Lower leg skin (tissue), 4 donors: ENCODE results near the gene CCDC88C. TPM values are rescaled to one million over a fixed set of nuclear protein-coding genes. Genes with fewer than 3 reads are reported as not detected.

Experiments
- DNase-seq, 2 donors: peaks; one replicate each; pipeline ENCODE4 v3.0.0-alpha.2; 2019; ENCODE audit warnings: low spot score in 2 of 2
- H3K4me3 ChIP-seq: fragments of 200-600 bp; sonication (generic); 2 replicates; pipeline ENCODE4 v1.5.1; 2017; ENCODE audit warnings: mild to moderate bottlenecking, low read depth; ENCODE audit not compliant: poor library complexity, severe bottlenecking
- POLR2A ChIP-seq, 2 donors: fragments of 450-650 bp; IDR thresholded peaks; one replicate each; pipeline ENCODE4 v1.6.1; 2016 to 2017; ENCODE audit warnings: antibody characterized with exemption in 2 of 2, mild to moderate bottlenecking in 1 of 2, moderate library complexity in 1 of 2
- WGBS, 2 donors: methylation state at CpG; one replicate each; pipeline ENCODE4 v1.1.5; 2018; 5-methylcytosine and 5-hydroxymethylcytosine counted together
- intact Hi-C: fragments of 100-400 bp; cut with DNase I; formaldehyde crosslinking; loops from one replicate; pipeline ENCODE4 v1.15.0; 2023; ENCODE audit warnings: low total_unique reads
- total RNA-seq, 4 donors: library from RNA; depleted of rRNA; stranded (reverse); fragments of >200 nt; gene quantifications; one replicate each; pipeline ENCODE4 v1.1.0, GENCODE V29; 2016
- TF ChIP-seq, protein P1 (sequence below), 3 donors: fragments of 450-650 bp; IDR thresholded peaks; one replicate each; pipeline ENCODE4 v1.5.1; 2016; ENCODE audit warnings: antibody characterized with exemption in 3 of 3, mild to moderate bottlenecking in 3 of 3, moderate library complexity in 2 of 3

Gene CCDC88C
- total RNA-seq, 4 donors from 2014 or later: 8.5 to 21.8 (median 13.4) TPM

DNA sequence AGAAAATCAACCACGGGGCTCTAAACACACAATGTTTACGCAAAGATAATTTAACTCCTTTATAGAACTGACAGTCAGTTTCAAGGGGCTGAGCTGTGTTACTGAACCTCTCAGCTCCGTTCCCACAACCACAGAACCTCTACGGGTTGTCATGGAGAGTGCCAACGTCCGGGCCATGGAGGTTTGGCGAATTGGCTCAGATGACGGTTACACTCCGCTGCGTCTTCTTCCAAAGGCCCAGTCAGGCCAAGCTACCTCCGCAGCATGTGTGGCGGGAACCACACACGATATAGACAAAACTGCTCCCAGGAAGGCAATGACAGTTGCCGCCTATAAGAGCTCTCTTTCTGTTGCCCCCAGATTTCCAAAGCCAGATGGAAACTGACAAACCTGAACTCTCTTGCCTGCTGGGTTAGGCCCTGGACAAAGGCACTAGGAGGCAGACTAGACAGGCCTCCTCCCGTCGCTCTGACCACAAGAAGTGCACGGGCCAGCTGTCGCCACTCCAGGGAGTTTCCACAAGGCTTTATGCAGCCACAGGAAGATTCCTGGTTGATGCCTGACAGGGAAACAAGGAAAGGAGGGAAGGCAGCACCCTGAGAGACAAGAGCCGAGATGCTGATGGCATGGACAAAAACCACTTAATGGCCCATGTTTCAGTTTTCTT is 30.3 kb downstream of the CCDC88C start:
- no peak for DNase-seq
- no peak overlapping the region for H3K4me3 ChIP-seq
- 61 to 63% methylated on average over 19 of the region's 19 CpGs for WGBS, 2 donors
- TF ChIP-seq, protein P1, sequence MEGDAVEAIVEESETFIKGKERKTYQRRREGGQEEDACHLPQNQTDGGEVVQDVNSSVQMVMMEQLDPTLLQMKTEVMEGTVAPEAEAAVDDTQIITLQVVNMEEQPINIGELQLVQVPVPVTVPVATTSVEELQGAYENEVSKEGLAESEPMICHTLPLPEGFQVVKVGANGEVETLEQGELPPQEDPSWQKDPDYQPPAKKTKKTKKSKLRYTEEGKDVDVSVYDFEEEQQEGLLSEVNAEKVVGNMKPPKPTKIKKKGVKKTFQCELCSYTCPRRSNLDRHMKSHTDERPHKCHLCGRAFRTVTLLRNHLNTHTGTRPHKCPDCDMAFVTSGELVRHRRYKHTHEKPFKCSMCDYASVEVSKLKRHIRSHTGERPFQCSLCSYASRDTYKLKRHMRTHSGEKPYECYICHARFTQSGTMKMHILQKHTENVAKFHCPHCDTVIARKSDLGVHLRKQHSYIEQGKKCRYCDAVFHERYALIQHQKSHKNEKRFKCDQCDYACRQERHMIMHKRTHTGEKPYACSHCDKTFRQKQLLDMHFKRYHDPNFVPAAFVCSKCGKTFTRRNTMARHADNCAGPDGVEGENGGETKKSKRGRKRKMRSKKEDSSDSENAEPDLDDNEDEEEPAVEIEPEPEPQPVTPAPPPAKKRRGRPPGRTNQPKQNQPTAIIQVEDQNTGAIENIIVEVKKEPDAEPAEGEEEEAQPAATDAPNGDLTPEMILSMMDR (IDR thresholded peaks at IDR 0.05): no peak
- no peak for TF ChIP-seq POLR2A (IDR thresholded peaks at IDR 0.05)
- intact Hi-C loops: no loop called here

DNA sequence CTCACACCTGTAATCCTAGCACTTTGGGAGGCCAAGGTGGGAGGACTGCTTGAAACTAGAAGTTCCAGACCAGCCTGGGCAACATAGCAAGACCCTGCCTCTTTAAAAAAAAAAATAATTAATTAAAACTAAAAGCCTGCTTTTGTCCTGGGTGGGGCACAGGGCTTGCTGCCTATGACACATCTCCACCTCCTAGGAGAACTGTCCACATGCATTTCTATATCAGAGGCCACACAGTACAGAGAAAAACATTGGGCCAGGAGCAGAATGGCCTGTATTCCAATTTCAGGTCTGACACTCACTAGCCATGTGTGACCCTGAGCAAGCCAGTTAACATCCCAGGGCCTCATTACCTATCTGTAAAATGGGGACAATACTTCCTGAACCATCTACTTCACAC is 31.9 kb downstream of the CCDC88C start:
- intact Hi-C loops: no loop called here
- H3K4me3 ChIP-seq: no peak overlapping the region
- no peak for TF ChIP-seq POLR2A (IDR thresholded peaks at IDR 0.05)
- TF ChIP-seq, protein P1 (IDR thresholded peaks at IDR 0.05): no peak
- DNase-seq: no peak

DNA sequence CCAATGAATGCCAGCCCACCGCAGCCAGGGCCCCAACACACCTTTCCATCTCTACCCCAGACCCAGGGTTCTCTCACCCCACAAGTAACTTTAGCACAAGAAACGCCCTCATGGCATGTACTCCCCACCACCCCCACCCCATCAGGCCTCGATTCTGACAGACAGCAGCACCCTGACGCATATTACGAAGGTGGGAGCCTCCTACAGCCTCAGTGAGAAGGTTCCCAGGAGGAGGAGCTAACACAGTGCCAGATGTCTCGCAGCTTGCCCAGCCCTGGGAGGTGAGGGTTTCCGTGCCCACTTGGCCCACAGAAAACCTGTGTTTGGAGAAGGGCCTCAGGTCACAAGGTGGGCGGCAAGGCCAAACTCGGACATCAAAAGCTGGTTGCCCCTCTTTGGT is 32.4 kb downstream of the CCDC88C start:
- H3K4me3 ChIP-seq: no peak overlapping the region
- DNase-seq: no peak
- intact Hi-C loops: no loop called here
- WGBS, 2 donors: 91 to 99% methylated on average over 8 to 9 of the region's 9 CpGs
- TF ChIP-seq, protein P1 (IDR thresholded peaks at IDR 0.05): no peak
- no peak for TF ChIP-seq POLR2A (IDR thresholded peaks at IDR 0.05)

DNA sequence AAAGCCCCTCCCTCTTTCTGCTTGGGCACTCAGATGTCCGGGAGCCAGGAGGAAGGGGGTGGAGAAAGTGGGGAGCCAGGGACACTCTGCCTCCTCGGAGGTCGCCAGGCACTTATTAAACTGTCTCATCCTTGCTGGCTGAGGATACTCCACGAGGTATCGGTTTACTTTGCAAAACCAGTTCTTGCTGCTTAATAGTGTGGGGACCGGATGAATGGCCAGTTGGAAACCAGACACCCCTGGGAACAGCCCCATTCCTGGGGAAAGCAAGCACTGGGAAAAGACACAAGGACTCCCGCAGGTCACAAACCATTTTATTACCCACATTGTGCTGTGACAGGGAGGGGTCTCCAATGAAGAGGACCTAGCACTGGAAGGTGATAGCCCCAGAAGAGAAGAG is 34.2 kb downstream of the CCDC88C start:
- no peak for TF ChIP-seq POLR2A (IDR thresholded peaks at IDR 0.05)
- TF ChIP-seq, protein P1 (IDR thresholded peaks at IDR 0.05): no peak
- 62 to 70% methylated on average over 7 of the region's 7 CpGs for WGBS, 2 donors
- intact Hi-C loops: no loop called here
- no peak for DNase-seq
- H3K4me3 ChIP-seq: no peak overlapping the region

DNA sequence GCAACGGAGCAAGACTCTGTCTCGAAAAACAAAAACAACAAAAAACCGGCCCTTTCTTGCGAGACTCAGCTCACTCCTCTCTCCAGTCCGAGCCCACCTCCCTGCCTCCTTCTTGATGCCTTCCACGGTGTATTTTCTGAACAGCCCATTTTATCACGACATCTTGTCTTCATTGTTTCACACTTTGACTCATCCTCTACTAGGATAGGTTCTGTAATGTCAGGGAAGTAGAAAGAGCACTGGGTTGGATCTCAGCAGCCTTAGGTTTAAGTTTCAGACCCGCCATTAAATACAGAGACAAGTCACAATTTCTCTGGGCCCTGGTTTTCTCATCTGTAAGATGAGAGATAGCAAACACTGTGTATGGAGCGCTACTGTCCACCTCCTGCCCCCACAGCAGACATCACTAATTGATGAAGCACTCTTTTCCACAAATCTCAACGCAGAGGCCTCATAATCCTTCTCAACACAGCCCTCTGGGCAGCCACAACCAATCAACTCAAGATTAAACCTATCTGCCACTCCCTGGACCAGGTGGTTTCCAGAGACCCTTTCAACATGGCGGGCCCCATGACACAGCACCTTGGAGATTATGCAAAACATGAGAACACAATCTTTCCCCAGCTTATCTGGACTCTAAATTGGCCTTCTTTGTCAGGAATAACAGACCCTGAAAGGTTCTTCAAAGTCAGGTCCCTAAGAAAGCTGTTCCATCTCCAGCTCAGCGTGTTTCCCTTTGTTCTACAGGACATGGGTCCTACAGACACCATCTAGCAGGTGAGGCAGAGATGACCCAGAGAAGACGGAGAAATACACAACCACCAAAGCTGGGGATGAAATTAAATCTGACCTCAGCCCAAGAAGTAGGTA is 35.6 kb downstream of the CCDC88C start:
- 95 to 96% methylated on average over 13 of the region's 13 CpGs for WGBS, 2 donors
- DNase-seq: no peak
- no peak overlapping the region for H3K4me3 ChIP-seq
- intact Hi-C loops: no loop called here
- TF ChIP-seq, protein P1 (IDR thresholded peaks at IDR 0.05): no peak
- no peak for TF ChIP-seq POLR2A (IDR thresholded peaks at IDR 0.05)
